ENCODE results near the gene TMPRSS4. TPM values are rescaled to one million over a fixed set of nuclear protein-coding genes. Genes with fewer than 3 reads are reported as not detected.

TMPRSS4 gene
- total and polyA plus RNA-seq, 4 donors, result 4.8 to 10.1 (median 8.7) TPM

DNA sequence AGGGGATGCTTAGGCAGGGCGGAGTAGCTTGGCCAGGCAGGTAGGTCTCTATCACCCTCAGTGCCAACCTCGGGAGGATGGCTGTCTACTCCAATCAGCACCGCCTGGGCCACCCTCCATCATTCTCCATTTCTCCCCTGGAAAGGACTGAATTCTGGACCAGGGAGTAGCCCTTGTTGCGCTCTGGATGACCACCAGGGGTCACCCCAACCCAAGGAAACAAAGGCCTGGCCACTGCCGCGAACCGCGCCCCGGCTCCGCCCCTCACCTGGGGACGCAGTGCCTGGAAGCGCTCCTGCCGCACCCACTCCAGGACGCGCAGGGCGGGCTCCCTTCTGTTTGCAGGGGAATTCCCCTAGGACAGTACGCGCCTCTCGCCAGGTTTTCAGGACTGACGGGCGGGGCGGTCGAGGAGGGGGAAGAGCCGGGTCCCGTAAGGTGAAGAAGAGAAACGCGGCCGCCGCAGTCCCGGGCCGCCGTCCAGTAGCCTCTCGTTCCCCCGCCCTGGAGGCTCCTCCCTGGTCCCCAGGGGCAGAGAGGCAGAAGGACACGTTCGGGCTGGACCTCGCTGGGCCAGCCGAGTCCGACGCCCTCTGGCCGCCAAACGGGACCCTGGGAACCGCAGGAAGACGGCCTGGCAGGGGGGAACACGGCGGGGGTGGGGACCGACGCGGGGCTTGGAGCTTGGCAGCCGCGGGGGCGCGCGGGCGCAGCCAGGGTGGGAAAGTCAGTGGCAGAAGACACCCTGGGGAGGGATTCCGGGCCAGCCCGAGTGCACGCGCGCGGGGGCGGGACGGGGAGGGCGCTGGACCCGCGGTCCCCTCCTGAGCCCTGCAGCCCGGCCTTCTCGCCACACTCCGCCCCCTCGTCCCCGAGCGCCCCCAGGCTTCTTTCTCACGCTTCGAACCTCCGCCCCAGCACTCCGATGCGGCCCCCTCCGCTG, 68.7 kb downstream of the TMPRSS4 start:
- H3K4me3 ChIP-seq, result peak overlapping the region; percentile 40
- no peaks in the 10 kb centered on the region for H3K36me3 ChIP-seq (ENCODE audit: control insufficient read depth in 4 of 4, insufficient read depth in 4 of 4, low read length in 4 of 4)
- peaks cover 0 to 7% (median 0%) of the 10 kb centered on the region in 5 donors for H3K4me1 ChIP-seq (ENCODE audit: control insufficient read depth in 5 of 5, insufficient read depth in 5 of 5, low read length in 5 of 5)
- peak; percentile 84 for DNase-seq
- peak; percentile 96 for ATAC-seq (ENCODE audit: insufficient read depth, low FRiP score)
- no peaks in the 10 kb centered on the region for H3K9me3 ChIP-seq (ENCODE audit: control insufficient read depth in 4 of 4, insufficient read depth in 3 of 4, low read length in 3 of 4)
- H3K9ac ChIP-seq (ENCODE audit: insufficient read depth in 1 of 2, low read length in 2 of 2), result no peak overlapping the region
- H3K27me3 ChIP-seq (ENCODE audit: control insufficient read depth in 3 of 3, insufficient read depth in 3 of 3, low read length in 2 of 3), result peaks cover 0 to 11% (median 0%) of the 10 kb centered on the region in 3 donors
- H3K27ac ChIP-seq (ENCODE audit: low read depth in 1 of 2, low read length in 1 of 2), result peak overlapping the region; percentile 13 to 51
- WGBS, 2 donors, result 1 to 3% methylated on average over 64 to 78 of the region's 78 CpGs
- TF ChIP-seq, protein P1, sequence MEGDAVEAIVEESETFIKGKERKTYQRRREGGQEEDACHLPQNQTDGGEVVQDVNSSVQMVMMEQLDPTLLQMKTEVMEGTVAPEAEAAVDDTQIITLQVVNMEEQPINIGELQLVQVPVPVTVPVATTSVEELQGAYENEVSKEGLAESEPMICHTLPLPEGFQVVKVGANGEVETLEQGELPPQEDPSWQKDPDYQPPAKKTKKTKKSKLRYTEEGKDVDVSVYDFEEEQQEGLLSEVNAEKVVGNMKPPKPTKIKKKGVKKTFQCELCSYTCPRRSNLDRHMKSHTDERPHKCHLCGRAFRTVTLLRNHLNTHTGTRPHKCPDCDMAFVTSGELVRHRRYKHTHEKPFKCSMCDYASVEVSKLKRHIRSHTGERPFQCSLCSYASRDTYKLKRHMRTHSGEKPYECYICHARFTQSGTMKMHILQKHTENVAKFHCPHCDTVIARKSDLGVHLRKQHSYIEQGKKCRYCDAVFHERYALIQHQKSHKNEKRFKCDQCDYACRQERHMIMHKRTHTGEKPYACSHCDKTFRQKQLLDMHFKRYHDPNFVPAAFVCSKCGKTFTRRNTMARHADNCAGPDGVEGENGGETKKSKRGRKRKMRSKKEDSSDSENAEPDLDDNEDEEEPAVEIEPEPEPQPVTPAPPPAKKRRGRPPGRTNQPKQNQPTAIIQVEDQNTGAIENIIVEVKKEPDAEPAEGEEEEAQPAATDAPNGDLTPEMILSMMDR (IDR thresholded peaks at IDR 0.05; ENCODE audit: control extremely low read depth, extremely low read depth), result peak; percentile 85

DNA sequence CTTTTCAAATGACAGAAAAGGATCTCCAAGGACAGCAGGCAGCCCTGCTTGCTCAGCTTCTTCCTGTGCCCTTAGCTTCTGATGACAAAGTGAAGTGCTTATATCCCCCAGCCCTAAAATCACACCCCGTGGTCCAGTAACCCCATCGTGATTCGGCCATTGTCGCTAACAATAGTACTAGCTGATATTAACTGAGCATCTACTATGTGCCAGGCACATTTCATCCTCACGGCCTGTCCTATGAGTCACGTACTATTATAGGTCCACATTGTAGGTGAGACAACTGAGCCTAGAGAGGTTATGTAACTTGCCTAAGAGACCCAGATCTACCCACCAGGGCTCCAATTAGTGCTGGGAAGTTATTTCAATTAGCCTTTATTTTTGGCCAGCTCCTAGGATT, 69.7 kb downstream of the TMPRSS4 start:
- no peak overlapping the region for H3K9ac ChIP-seq (ENCODE audit: insufficient read depth in 1 of 2, low read length in 2 of 2)
- DNase-seq (no peak), ATAC-seq (ENCODE audit: insufficient read depth, low FRiP score) (no peak)
- TF ChIP-seq, protein P1 (IDR thresholded peaks at IDR 0.05; ENCODE audit: control extremely low read depth, extremely low read depth), result no peak
- H3K4me3 ChIP-seq, result no peak overlapping the region
- H3K27me3 ChIP-seq (ENCODE audit: control insufficient read depth in 3 of 3, insufficient read depth in 3 of 3, low read length in 2 of 3), result peaks cover 0 to 8% (median 0%) of the 10 kb centered on the region in 3 donors
- WGBS, 2 donors, result 95 to 96% methylated on average over 6 of the region's 6 CpGs
- H3K36me3 ChIP-seq (ENCODE audit: control insufficient read depth in 4 of 4, insufficient read depth in 4 of 4, low read length in 4 of 4), result no peaks in the 10 kb centered on the region
- H3K4me1 ChIP-seq (ENCODE audit: control insufficient read depth in 5 of 5, insufficient read depth in 5 of 5, low read length in 5 of 5), result peaks cover 0 to 8% (median 6%) of the 10 kb centered on the region in 5 donors
- H3K9me3 ChIP-seq (ENCODE audit: control insufficient read depth in 4 of 4, insufficient read depth in 3 of 4, low read length in 3 of 4), result no peaks in the 10 kb centered on the region
- H3K27ac ChIP-seq (ENCODE audit: low read depth in 1 of 2, low read length in 1 of 2), result no peak overlapping the region

DNA sequence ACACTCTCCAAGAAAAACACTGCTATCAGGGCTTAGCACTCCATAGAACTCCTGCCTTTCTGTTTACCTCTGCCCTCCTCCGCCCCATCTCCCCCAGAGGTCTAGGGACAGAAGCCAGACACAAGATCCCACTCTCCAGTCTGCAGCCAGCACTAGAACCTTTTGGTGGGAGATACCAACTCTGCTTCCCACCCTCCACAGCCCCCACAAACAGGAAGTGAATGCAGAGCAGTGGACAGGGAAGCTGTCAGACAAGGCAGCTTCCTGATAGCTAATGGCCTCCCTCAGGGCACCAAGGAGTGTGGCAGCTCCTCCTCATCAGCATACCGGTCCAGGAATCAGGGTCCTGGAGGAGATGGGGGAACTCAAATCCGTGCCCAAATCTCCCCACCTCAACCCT, 70.6 kb downstream of the TMPRSS4 start:
- Histone ChIP-seq H3K27ac (ENCODE audit: low read depth in 1 of 2, low read length in 1 of 2) (peak overlapping the region in 1 of 2 donors; percentile 42), H3K4me1 (ENCODE audit: control insufficient read depth in 5 of 5, insufficient read depth in 5 of 5, low read length in 5 of 5) (peaks cover 0 to 18% (median 10%) of the 10 kb centered on the region in 5 donors), H3K9ac (ENCODE audit: insufficient read depth in 1 of 2, low read length in 2 of 2) (no peak overlapping the region), H3K9me3 (ENCODE audit: control insufficient read depth in 4 of 4, insufficient read depth in 3 of 4, low read length in 3 of 4) (no peaks in the 10 kb centered on the region), H3K36me3 (ENCODE audit: control insufficient read depth in 4 of 4, insufficient read depth in 4 of 4, low read length in 4 of 4) (no peaks in the 10 kb centered on the region), H3K27me3 (ENCODE audit: control insufficient read depth in 3 of 3, insufficient read depth in 3 of 3, low read length in 2 of 3) (peaks cover 0 to 7% (median 0%) of the 10 kb centered on the region in 3 donors), H3K4me3 (no peak overlapping the region)
- no peak for ATAC-seq (ENCODE audit: insufficient read depth, low FRiP score)
- TF ChIP-seq, protein P1 (IDR thresholded peaks at IDR 0.05; ENCODE audit: control extremely low read depth, extremely low read depth), result no peak
- no peak for DNase-seq
- WGBS, 2 donors, result 67 to 75% methylated on average over 3 of the region's 3 CpGs
